Subcutaneous abdominal adipose tissue (tissue), 5 donors: ENCODE measurements around the gene RPGR.
A peak's percentile ranks its signal among the peaks of the same experiment; 100 is the strongest.

Source experiments
- H3K27ac ChIP-seq: one replicate; pipeline ENCODE4 v1.7.0; 2013; ENCODE audit warnings: low read depth, mild to moderate bottlenecking, inconsistent platforms, low read length, moderate library complexity
- H3K27me3 ChIP-seq, 5 donors: one replicate each; pipeline ENCODE4 v1.7.0; 2013; ENCODE audit warnings: low read length in 5 of 5, inconsistent platforms in 1 of 5; ENCODE audit not compliant: control insufficient read depth in 5 of 5, insufficient read depth in 4 of 5
- H3K36me3 ChIP-seq, 5 donors: one replicate each; pipeline ENCODE4 v1.7.0; 2013; ENCODE audit warnings: low read length in 5 of 5; ENCODE audit not compliant: control insufficient read depth in 5 of 5, insufficient read depth in 5 of 5
- H3K4me1 ChIP-seq, 5 donors: one replicate each; pipeline ENCODE4 v1.7.0; 2013; ENCODE audit warnings: low read length in 5 of 5, mild to moderate bottlenecking in 3 of 5, moderate library complexity in 1 of 5; ENCODE audit not compliant: control insufficient read depth in 5 of 5, insufficient read depth in 5 of 5
- H3K4me3 ChIP-seq, 5 donors: one replicate each; pipeline ENCODE4 v1.7.0; 2013; ENCODE audit warnings: low read length in 5 of 5, low read depth in 1 of 5
- H3K9ac ChIP-seq, 5 donors: one replicate each; pipeline ENCODE4 v1.7.0; 2013; ENCODE audit warnings: low read length in 5 of 5, mild to moderate bottlenecking in 4 of 5, moderate library complexity in 3 of 5
- H3K9me3 ChIP-seq, 5 donors: one replicate each; pipeline ENCODE4 v1.7.0; 2013; ENCODE audit warnings: low read length in 5 of 5; ENCODE audit not compliant: control insufficient read depth in 5 of 5
- donor health status: healthy.
- donor health status: healthy.
- donor health status: healthy.
- donor health status: healthy.
- donor health status: healthy.

RPGR gene

GRCh38 chrX:38240541-38240940 is 86.8 kb downstream of the RPGR start:
- no peaks in the 10 kb centered on the region for H3K9me3 ChIP-seq
- no peaks in the 10 kb centered on the region for H3K4me1 ChIP-seq
- no peak overlapping the region for H3K4me3 ChIP-seq
- peaks cover 0 to 5% (median 2%) of the 10 kb centered on the region in 5 donors for H3K27me3 ChIP-seq
- H3K9ac ChIP-seq: no peak overlapping the region
- H3K27ac ChIP-seq: no peak overlapping the region
- H3K36me3 ChIP-seq: no peaks in the 10 kb centered on the region

- H3K36me3 ChIP-seq: no peaks in the 10 kb centered on the region
- H3K9me3 ChIP-seq: no peaks in the 10 kb centered on the region
- no peak overlapping the region for H3K4me3 ChIP-seq
- no peak overlapping the region for H3K27ac ChIP-seq
- no peak overlapping the region for H3K9ac ChIP-seq
- peaks cover 0 to 24% (median 22%) of the 10 kb centered on the region in 5 donors for H3K4me1 ChIP-seq
- H3K27me3 ChIP-seq: peaks cover 0 to 2% (median 2%) of the 10 kb centered on the region in 5 donors
These were observed 90.3 kb downstream of the RPGR start for GRCh38 chrX:38236901-38237615.

- Histone ChIP-seq H3K9ac (no peak overlapping the region), H3K27ac (peak overlapping the region; percentile 79), H3K27me3 (peaks cover 0 to 4% (median 2%) of the 10 kb centered on the region in 5 donors), H3K36me3 (no peaks in the 10 kb centered on the region), H3K9me3 (no peaks in the 10 kb centered on the region), H3K4me1 (peaks cover 0 to 24% (median 23%) of the 10 kb centered on the region in 5 donors), H3K4me3 (no peak overlapping the region)
These were observed 93.2 kb downstream of the RPGR start for GRCh38 chrX:38233891-38234667.

GRCh38 chrX:38232079-38232686 is 95.1 kb downstream of the RPGR start:
- H3K27me3 ChIP-seq: peaks cover 0 to 4% (median 0%) of the 10 kb centered on the region in 5 donors
- peak overlapping the region in 1 of 5 donors; percentile 16 for H3K9ac ChIP-seq
- no peaks in the 10 kb centered on the region for H3K9me3 ChIP-seq
- H3K27ac ChIP-seq: peak overlapping the region; percentile 79
- no peak overlapping the region for H3K4me3 ChIP-seq
- no peaks in the 10 kb centered on the region for H3K36me3 ChIP-seq
- H3K4me1 ChIP-seq: peaks cover 0 to 24% (median 23%) of the 10 kb centered on the region in 5 donors

- Histone ChIP-seq H3K4me1 (peaks cover 0 to 9% (median 4%) of the 10 kb centered on the region in 5 donors), H3K9ac (no peak overlapping the region), H3K27ac (no peak overlapping the region), H3K4me3 (no peak overlapping the region), H3K27me3 (peaks cover 4 to 17% (median 9%) of the 10 kb centered on the region in 5 donors), H3K36me3 (no peaks in the 10 kb centered on the region), H3K9me3 (no peaks in the 10 kb centered on the region)
These were observed 102.2 kb downstream of the RPGR start for GRCh38 chrX:38225093-38225492.

- Histone ChIP-seq H3K27me3 (peaks cover 4 to 20% (median 16%) of the 10 kb centered on the region in 5 donors), H3K9ac (no peak overlapping the region), H3K36me3 (no peaks in the 10 kb centered on the region), H3K4me3 (no peak overlapping the region), H3K4me1 (peaks cover 0 to 19% (median 13%) of the 10 kb centered on the region in 5 donors), H3K27ac (no peak overlapping the region), H3K9me3 (no peaks in the 10 kb centered on the region)
These were observed 103.1 kb downstream of the RPGR start for GRCh38 chrX:38224160-38224559.

GRCh38 chrX:38221391-38221929 is 105.8 kb downstream of the RPGR start:
- Histone ChIP-seq H3K36me3 (no peaks in the 10 kb centered on the region), H3K9me3 (no peaks in the 10 kb centered on the region), H3K4me1 (peaks cover 0 to 24% (median 13%) of the 10 kb centered on the region in 5 donors), H3K27me3 (peaks cover 4 to 24% (median 22%) of the 10 kb centered on the region in 5 donors), H3K9ac (no peak overlapping the region), H3K27ac (no peak overlapping the region), H3K4me3 (peak overlapping the region; percentile 49 to 72 (median 58))

GRCh38 chrX:38220415-38221390 is 106.6 kb downstream of the RPGR start, which contains the start of gene SRPX:
SRPX (minus strand) TSS chrX:38220871; CDS start chrX:38220792, 79 bp downstream.
- Histone ChIP-seq H3K9me3 (no peaks in the 10 kb centered on the region), H3K4me3 (peak within 1 kb of the TSS; percentile 52 to 72 (median 64)), H3K27me3 (peaks cover 4 to 24% (median 22%) of the 10 kb centered on the region in 5 donors), H3K36me3 (no peaks in the 10 kb centered on the region), H3K9ac (peak within 1 kb of the TSS in 4 of 5 donors; percentile 24 to 79 (median 57)), H3K27ac (no peak within 1 kb of the TSS), H3K4me1 (peaks cover 0 to 28% (median 13%) of the 10 kb centered on the region in 5 donors)

- peak overlapping the region in 3 of 5 donors; percentile 24 to 79 (median 62) for H3K9ac ChIP-seq
- H3K36me3 ChIP-seq: no peaks in the 10 kb centered on the region
- H3K27me3 ChIP-seq: peaks cover 4 to 24% (median 22%) of the 10 kb centered on the region in 5 donors
- peak overlapping the region; percentile 52 to 72 (median 64) for H3K4me3 ChIP-seq
- H3K4me1 ChIP-seq: peaks cover 0 to 32% (median 13%) of the 10 kb centered on the region in 5 donors
- H3K27ac ChIP-seq: no peak overlapping the region
- no peaks in the 10 kb centered on the region for H3K9me3 ChIP-seq
These were observed 107.3 kb downstream of the RPGR start for GRCh38 chrX:38220024-38220414.
